ENCODE data around the gene MYO5A.

- no peak for TF ChIP-seq POLR2AphosphoS5 (IDR thresholded peaks at IDR 0.05; ENCODE audit: low read depth, low read length)
- TF ChIP-seq SIN3A (IDR thresholded peaks at IDR 0.05; ENCODE audit: borderline replicate concordance, insufficient read depth, low read depth, low read length) = no peak
- no peak for TF ChIP-seq CTCF (IDR thresholded peaks at IDR 0.05)
- no peak for TF ChIP-seq REST (IDR thresholded peaks at IDR 0.05; ENCODE audit: insufficient read depth in 1 of 2, low read depth in 2 of 2, low read length in 1 of 2)
Measured at GRCh38 chr15:52288986-52289385, 239.7 kb downstream of the MYO5A start.
